ENCODE data around the gene ZDHHC21. TPM values are rescaled to one million over a fixed set of nuclear protein-coding genes. Genes with fewer than 3 reads are reported as not detected.

ZDHHC21 gene
- total and polyA plus RNA-seq, 9 of the 15 experiments (the other 6 are each of a cell fraction or from before 2014, with no cell fraction given), result 0.10 to 1.9 (median 1.00) TPM

GRCh38 chr9:14686168-14686567 is 7.1 kb downstream of the ZDHHC21 start:
- TF ChIP-seq ZNF436 (CRISPR knock-in tag; IDR thresholded peaks at IDR 0.05) (no peak), XRCC5 (IDR thresholded peaks at IDR 0.05; ENCODE audit: low read depth, low read length) (no peak), FUS (optimal IDR thresholded peaks at IDR 0.05; ENCODE audit: low read depth, low read length) (no peak), GTF2B (IDR thresholded peaks at IDR 0.05; ENCODE audit: extremely low read depth, insufficient read length) (no peak), ELF2 (CRISPR knock-in tag; IDR thresholded peaks at IDR 0.05) (no peak), ZC3H8 (IDR thresholded peaks at IDR 0.05) (no peak), NFXL1 (CRISPR knock-in tag; IDR thresholded peaks at IDR 0.05) (no peak), PURB (CRISPR knock-in tag; IDR thresholded peaks at IDR 0.05; ENCODE audit: low read depth) (no peak), PHB (CRISPR knock-in tag; IDR thresholded peaks at IDR 0.05) (no peak), SMAD4 (CRISPR knock-in tag; conservative IDR thresholded peaks at IDR 0.05) (no peak), PRDM10 (IDR thresholded peaks at IDR 0.05; ENCODE audit: partially characterized antibody) (no peak), ZNF282 (CRISPR knock-in tag; IDR thresholded peaks at IDR 0.05) (no peak), HNRNPH1 (optimal IDR thresholded peaks at IDR 0.05; ENCODE audit: low read depth, low read length) (no peak), CBX5 (IDR thresholded peaks at IDR 0.05; ENCODE audit: borderline replicate concordance, low read depth) (no peak), HMG20B (CRISPR knock-in tag; IDR thresholded peaks at IDR 0.05) (no peak), CUX1 (CRISPR knock-in tag; IDR thresholded peaks at IDR 0.05) (no peak)
- Histone ChIP-seq H3K27me3 (ENCODE audit: control insufficient read depth in 2 of 2, insufficient read depth in 2 of 2, low read length in 2 of 2) (no peaks in the 10 kb centered on the region), H3K27ac (ENCODE audit: extremely low read depth, low read depth, low read length) (no peak overlapping the region), H3K9ac (ENCODE audit: insufficient read depth in 1 of 2, low read depth in 2 of 2, low read length in 2 of 2) (no peak overlapping the region), H3K4me2 (ENCODE audit: insufficient read depth, low read length) (no peak overlapping the region), H3K9me3 (replicated peaks; ENCODE audit: control insufficient read depth, insufficient read depth, low read depth, low read length) (no peaks in the 10 kb centered on the region), H3K79me2 (ENCODE audit: control insufficient read depth, insufficient read depth, low read length) (no peaks in the 10 kb centered on the region), H3K9me1 (ENCODE audit: control insufficient read depth, insufficient read depth, low read length) (no peaks in the 10 kb centered on the region), H4K20me1 (replicated peaks; ENCODE audit: control insufficient read depth, insufficient read depth, low read length) (no peaks in the 10 kb centered on the region), H3K36me3 (ENCODE audit: control insufficient read depth, insufficient read depth, low read length) (no peaks in the 10 kb centered on the region), H2AFZ (ENCODE audit: low read depth, low read length) (no peak overlapping the region), H3K4me1 (replicated peaks in 1 of 2; ENCODE audit: control insufficient read depth in 2 of 2, insufficient read depth in 2 of 2, low read length in 2 of 2) (no peaks in the 10 kb centered on the region), H3K4me3 (no peak overlapping the region)
- no TSS peak for BruUV-seq (replicated peaks)
- ATAC-seq, result no peak
- in situ Hi-C loops (cut with MboI), result no loop called here
- no peak for DNase-seq (ENCODE audit: extremely low read depth in 1 of 4, low spot score in 3 of 4)
- CTCF ChIA-PET (ENCODE audit: low intra/inter-chr PET ratio), result no interaction called here
- intact Hi-C loops (cut with micrococcal nuclease), result no loop called here
- POLR2A ChIA-PET, result no interaction called here
- FAIRE-seq, result no peak

Data from K562 (cell line).